Activated T-cell treated with anti-CD3 and anti-CD28 coated beads for 1 hour (primary cell): Measurements from ENCODE around the gene ASGR2.

Experiments used
- DNase-seq: peaks from one replicate; pipeline ENCODE4 v3.0.0-alpha.2; 2020; ENCODE audit warnings: low read depth

Gene ASGR2

GRCh38 chr17:7060165-7060891 lies 54.3 kb downstream of the ASGR2 start:
- DNase-seq, result no peak

DNA sequence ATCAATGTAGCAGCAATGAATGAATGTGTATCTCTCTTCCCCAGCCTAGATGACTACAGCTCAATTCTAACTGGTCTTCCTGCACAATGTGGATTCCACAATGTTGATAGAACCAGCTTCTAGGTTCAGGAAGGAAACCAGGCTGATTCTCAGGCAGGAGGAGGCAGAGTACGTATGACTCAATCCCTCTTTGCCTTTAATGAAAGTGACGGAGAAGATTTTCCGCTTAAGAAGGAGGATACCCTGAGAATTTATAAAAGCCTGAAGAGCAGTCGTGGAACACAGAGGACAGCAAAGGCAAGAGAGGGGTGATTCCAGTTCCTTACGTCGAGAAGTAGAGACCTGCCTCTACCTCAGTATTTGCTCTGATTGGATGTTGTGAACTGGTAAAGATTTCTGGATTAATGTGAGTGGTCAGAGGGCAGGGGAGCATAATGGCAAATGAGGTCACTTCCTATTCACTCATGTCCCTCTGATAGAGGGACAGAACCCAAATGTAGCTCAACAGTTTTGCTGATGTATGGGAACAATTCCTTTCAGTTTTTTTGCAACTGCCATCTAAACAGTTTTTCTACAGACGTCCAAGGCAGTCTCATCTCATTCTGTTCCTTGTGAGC lies 55.7 kb downstream of the ASGR2 start:
- no peak for DNase-seq

GRCh38 chr17:7056386-7056785 lies 58.2 kb downstream of the ASGR2 start:
- no peak for DNase-seq
